Vagina (tissue), 2 donors: ENCODE data around the gene MYO18A. TPM values are rescaled to one million over a fixed set of nuclear protein-coding genes. Genes with fewer than 3 reads are reported as not detected.

Experiments
- DNase-seq, 2 donors: peaks; one replicate each; pipeline ENCODE4 v3.0.0-alpha.2; 2017; ENCODE audit errors: extremely low spot score in 2 of 2
- H3K27ac ChIP-seq: fragments of 200-600 bp; sonication (generic); one replicate; pipeline ENCODE4 v1.5.1; 2019
- H3K27me3 ChIP-seq: fragments of 200-600 bp; sonication (generic); one replicate; pipeline ENCODE4 v1.5.1; 2019
- H3K36me3 ChIP-seq, 2 donors: fragments of 200-600 bp; sonication (generic); one replicate each; pipeline ENCODE4 v1.5.1; 2017 to 2019
- H3K4me1 ChIP-seq: fragments of 200-600 bp; sonication (generic); one replicate; pipeline ENCODE4 v1.5.1; 2019
- H3K4me3 ChIP-seq, 2 donors: fragments of 200-600 bp; sonication (generic); 1 replicate in 1 of 2; 2 replicates in 1 of 2; pipeline ENCODE4 v1.5.1; 2016 to 2019
- H3K9me3 ChIP-seq: fragments of 200-600 bp; sonication (generic); one replicate; pipeline ENCODE4 v1.5.1; 2019
- POLR2A ChIP-seq, 2 donors: fragments of 450-650 bp; IDR thresholded peaks; one replicate each; pipeline ENCODE4 v1.6.1; 2017; ENCODE audit warnings: antibody characterized with exemption in 2 of 2, mild to moderate bottlenecking in 2 of 2, moderate library complexity in 2 of 2
- POLR2AphosphoS5 ChIP-seq, 2 donors: sonication (generic); formaldehyde crosslinking; IDR thresholded peaks; one replicate each; pipeline ENCODE4 v1.9.0; 2017; ENCODE audit warnings: antibody characterized with exemption in 2 of 2, mild to moderate bottlenecking in 2 of 2, low read depth in 1 of 2; ENCODE audit not compliant: insufficient read depth in 1 of 2
- intact Hi-C: fragments of 100-400 bp; cut with DNase I; formaldehyde crosslinking; loops from one replicate; pipeline ENCODE4 v1.15.1; 2023
- total RNA-seq: library from RNA; depleted of rRNA; stranded (reverse); fragments of >200 nt; gene quantifications from one replicate; pipeline ENCODE4 v1.2.3, GENCODE V29; 2016
- TF ChIP-seq, protein P1 (sequence below), 3 experiments: fragments of 450-650 bp in 2 of 3; fragments of 200-600 bp in 1 of 3; sonication (generic) in 1 of 3; IDR thresholded peaks; one replicate each; pipeline ENCODE4 v1.5.1; 2017 to 2019; ENCODE audit warnings: antibody characterized with exemption in 3 of 3, mild to moderate bottlenecking in 2 of 3, moderate library complexity in 2 of 3

Gene MYO18A
- total RNA-seq, 1 donor from 2014 or later, result 70.7 TPM

DNA sequence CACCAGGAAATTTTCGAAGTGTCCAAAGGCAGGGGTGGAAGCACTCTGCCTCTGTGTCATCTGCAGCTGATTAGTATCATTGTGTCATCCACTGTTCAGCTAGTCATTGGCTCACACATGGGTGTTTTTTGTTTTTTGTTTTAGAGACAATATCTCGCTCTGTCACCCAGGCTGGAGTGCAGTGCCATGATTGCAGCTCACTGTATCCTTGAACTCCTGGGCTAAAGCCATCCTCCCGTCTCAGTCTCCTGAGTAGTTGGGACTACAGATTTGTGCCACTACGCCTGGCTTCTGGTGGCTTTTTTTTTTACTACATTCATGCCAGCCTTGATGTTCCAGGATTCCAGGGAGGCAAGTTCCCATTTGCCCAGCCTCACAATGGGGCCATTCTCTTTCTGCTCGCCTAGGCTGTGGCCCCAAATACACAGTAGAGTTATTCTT is 32.5 kb upstream of the MYO18A start:
- intact Hi-C loops, result no loop called here
- no peak for DNase-seq
- H3K36me3 ChIP-seq, result no peaks in the 10 kb centered on the region
- TF ChIP-seq POLR2A (IDR thresholded peaks at IDR 0.05) (no peak), POLR2AphosphoS5 (IDR thresholded peaks at IDR 0.05; ENCODE audit: insufficient read depth in 1 of 2, low read depth in 1 of 2) (no peak)
- TF ChIP-seq, protein P1, sequence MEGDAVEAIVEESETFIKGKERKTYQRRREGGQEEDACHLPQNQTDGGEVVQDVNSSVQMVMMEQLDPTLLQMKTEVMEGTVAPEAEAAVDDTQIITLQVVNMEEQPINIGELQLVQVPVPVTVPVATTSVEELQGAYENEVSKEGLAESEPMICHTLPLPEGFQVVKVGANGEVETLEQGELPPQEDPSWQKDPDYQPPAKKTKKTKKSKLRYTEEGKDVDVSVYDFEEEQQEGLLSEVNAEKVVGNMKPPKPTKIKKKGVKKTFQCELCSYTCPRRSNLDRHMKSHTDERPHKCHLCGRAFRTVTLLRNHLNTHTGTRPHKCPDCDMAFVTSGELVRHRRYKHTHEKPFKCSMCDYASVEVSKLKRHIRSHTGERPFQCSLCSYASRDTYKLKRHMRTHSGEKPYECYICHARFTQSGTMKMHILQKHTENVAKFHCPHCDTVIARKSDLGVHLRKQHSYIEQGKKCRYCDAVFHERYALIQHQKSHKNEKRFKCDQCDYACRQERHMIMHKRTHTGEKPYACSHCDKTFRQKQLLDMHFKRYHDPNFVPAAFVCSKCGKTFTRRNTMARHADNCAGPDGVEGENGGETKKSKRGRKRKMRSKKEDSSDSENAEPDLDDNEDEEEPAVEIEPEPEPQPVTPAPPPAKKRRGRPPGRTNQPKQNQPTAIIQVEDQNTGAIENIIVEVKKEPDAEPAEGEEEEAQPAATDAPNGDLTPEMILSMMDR (IDR thresholded peaks at IDR 0.05), result no peak
- H3K9me3 ChIP-seq, result no peaks in the 10 kb centered on the region
- no peaks in the 10 kb centered on the region for H3K4me1 ChIP-seq
- no peak overlapping the region for H3K4me3 ChIP-seq
- H3K27ac ChIP-seq, result no peak overlapping the region
- no peaks in the 10 kb centered on the region for H3K27me3 ChIP-seq

DNA sequence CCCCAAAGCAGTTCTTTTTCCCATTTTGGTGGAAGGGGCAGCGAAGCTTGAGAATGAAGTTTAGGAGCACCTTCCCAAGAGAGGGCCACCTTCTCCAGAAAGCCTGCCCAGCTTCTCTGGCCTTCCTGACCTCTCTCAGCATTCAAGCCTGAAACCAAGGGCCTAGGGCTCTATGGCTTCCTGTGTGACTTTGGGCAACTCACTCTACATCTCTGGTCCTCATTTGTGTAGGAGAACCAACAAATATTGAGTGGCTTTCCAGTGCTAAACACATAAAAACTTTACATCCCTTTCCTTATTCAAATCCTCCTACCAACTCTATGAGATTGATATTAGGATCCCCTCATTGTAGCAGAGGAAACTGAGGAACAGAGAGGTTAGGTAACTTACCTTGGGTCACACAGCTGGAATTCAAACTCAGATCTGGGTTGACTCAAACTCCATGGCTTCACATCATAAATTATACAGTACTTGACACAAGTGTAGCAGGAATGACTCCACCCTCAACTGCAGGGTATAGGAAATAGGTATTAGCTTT is 32.0 kb upstream of the MYO18A start:
- H3K36me3 ChIP-seq, result no peaks in the 10 kb centered on the region
- no peaks in the 10 kb centered on the region for H3K27me3 ChIP-seq
- no peak overlapping the region for H3K4me3 ChIP-seq
- intact Hi-C loops, result no loop called here
- TF ChIP-seq, protein P1 (IDR thresholded peaks at IDR 0.05), result no peak
- no peak for TF ChIP-seq POLR2AphosphoS5 (IDR thresholded peaks at IDR 0.05; ENCODE audit: insufficient read depth in 1 of 2, low read depth in 1 of 2)
- TF ChIP-seq POLR2A (IDR thresholded peaks at IDR 0.05), result no peak
- DNase-seq, result no peak
- H3K9me3 ChIP-seq, result no peaks in the 10 kb centered on the region
- H3K4me1 ChIP-seq, result no peaks in the 10 kb centered on the region
- H3K27ac ChIP-seq, result no peak overlapping the region

DNA sequence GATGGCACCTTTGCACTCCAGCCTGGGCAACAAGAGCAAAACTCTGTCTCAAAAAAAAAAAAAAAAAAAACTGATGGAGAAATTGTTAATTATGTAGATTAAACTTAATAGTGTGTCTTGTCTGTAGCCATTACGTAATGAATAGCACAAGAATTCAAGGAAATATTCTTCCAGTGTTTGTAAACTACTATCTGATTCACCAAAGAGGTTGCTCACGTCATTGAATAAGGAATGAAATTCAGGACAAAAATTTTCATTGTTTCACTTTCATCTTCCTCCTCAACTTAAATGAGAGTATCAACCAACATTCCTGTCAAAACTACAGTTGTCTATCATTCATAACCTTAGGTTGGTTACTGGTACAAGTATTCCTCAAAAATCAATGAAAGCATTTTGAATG is 30.7 kb upstream of the MYO18A start:
- TF ChIP-seq POLR2A (IDR thresholded peaks at IDR 0.05) (no peak), POLR2AphosphoS5 (IDR thresholded peaks at IDR 0.05; ENCODE audit: insufficient read depth in 1 of 2, low read depth in 1 of 2) (no peak)
- TF ChIP-seq, protein P1 (IDR thresholded peaks at IDR 0.05), result no peak
- intact Hi-C loops, result no loop called here
- no peak for DNase-seq
- no peak overlapping the region for H3K4me3 ChIP-seq
- no peaks in the 10 kb centered on the region for H3K4me1 ChIP-seq
- no peak overlapping the region for H3K27ac ChIP-seq
- H3K36me3 ChIP-seq, result no peaks in the 10 kb centered on the region
- H3K9me3 ChIP-seq, result no peaks in the 10 kb centered on the region
- no peaks in the 10 kb centered on the region for H3K27me3 ChIP-seq

DNA sequence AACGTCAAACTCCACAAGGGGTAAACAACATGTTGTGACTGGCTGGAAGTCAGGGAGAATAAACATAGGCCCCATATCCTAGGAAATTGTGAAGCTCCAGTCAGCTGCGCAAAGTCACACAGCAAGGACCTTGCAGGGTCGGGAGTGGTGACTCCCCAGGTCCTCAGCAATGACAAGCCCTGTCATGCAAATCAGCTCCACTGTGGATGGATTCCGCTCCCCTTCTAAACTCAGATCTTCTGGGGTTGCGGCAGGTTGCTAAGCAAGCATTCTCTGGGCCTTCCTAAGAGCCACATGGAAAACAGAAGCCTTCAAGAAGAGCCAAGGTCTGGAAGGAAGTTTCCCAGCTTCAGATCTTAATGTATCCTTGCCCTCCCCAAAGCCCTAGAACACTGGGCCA is 28.9 kb upstream of the MYO18A start:
- Histone ChIP-seq H3K36me3 (no peaks in the 10 kb centered on the region), H3K27me3 (no peaks in the 10 kb centered on the region), H3K27ac (no peak overlapping the region), H3K9me3 (no peaks in the 10 kb centered on the region), H3K4me3 (no peak overlapping the region), H3K4me1 (no peaks in the 10 kb centered on the region)
- no peak for TF ChIP-seq POLR2AphosphoS5 (IDR thresholded peaks at IDR 0.05; ENCODE audit: insufficient read depth in 1 of 2, low read depth in 1 of 2)
- intact Hi-C loops, result no loop called here
- no peak for DNase-seq

DNA sequence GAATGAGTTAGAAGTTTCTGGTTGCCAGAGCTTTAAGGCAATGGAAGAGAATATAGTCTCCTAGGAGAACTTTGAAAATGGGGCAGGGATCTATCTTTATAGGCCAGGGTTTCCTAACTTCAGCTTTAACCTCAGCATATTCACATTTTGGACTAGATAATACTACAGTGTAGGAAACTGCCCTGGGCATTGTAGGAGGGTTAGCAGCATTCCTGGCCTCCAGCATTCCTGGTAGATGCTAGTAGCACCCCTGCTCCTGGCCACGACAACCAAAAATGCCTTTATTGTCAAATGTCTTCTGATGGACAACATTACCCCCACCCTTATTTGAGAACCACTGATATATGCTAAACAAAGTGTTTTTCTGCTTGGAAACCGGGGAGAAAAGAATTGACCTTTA is 27.8 kb upstream of the MYO18A start:
- TF ChIP-seq, protein P1 (IDR thresholded peaks at IDR 0.05), result no peak
- no peak for TF ChIP-seq POLR2A (IDR thresholded peaks at IDR 0.05)
- TF ChIP-seq POLR2AphosphoS5 (IDR thresholded peaks at IDR 0.05; ENCODE audit: insufficient read depth in 1 of 2, low read depth in 1 of 2), result no peak
- no peaks in the 10 kb centered on the region for H3K9me3 ChIP-seq
- intact Hi-C loops, result no loop called here
- H3K4me1 ChIP-seq, result no peaks in the 10 kb centered on the region
- no peaks in the 10 kb centered on the region for H3K36me3 ChIP-seq
- H3K27ac ChIP-seq, result no peak overlapping the region
- H3K27me3 ChIP-seq, result no peaks in the 10 kb centered on the region
- no peak overlapping the region for H3K4me3 ChIP-seq
- DNase-seq, result no peak
